ENCODE data around the gene LCT. TPM values are rescaled to one million over a fixed set of nuclear protein-coding genes. Genes with fewer than 3 reads are reported as not detected.
A peak's percentile ranks its signal among the peaks of the same experiment; 100 is the strongest.

LCT gene
- total and polyA plus RNA-seq, 2 of the 4 experiments (the other 2 are of a cell fraction) = under 0.01 TPM; not detected in 1

- no peak overlapping the region for H3K4me3 ChIP-seq (ENCODE audit: insufficient read depth, low read depth, low read length)
- peaks cover 3 to 18% of the 10 kb centered on the region in 2 experiments; a peak in 2 of 4 replicates for H3K79me1 ChIP-seq (ENCODE audit: low read depth in 1 of 2, low read length in 2 of 2)
- H3K27me3 ChIP-seq (ENCODE audit: control insufficient read depth, insufficient read depth, low read length) = no peaks in the 10 kb centered on the region
- H2BK20ac ChIP-seq (ENCODE audit: low read depth, low read length) = no peak overlapping the region
- no peak overlapping the region for H3K4ac ChIP-seq (ENCODE audit: low read depth, low read length)
- H4K8ac ChIP-seq (ENCODE audit: low read depth in 2 of 2, low read length in 2 of 2) = no peak overlapping the region
- ATAC-seq (ENCODE audit: low read depth) (no peak), DNase-seq (no peak)
- H3K9ac ChIP-seq (ENCODE audit: low read depth, low read length) = no peak overlapping the region
- no peak overlapping the region for H2AK5ac ChIP-seq (ENCODE audit: low read depth, low read length)
- peaks cover 7% of the 10 kb centered on the region for H3K4me1 ChIP-seq (ENCODE audit: control insufficient read depth, insufficient read depth, low read length)
- H3K9me3 ChIP-seq (ENCODE audit: control insufficient read depth, insufficient read depth, low read length) = peaks cover 2% of the 10 kb centered on the region; the same call in 1 of the 2 replicates
- H3K4me2 ChIP-seq (ENCODE audit: low read depth, low read length) = no peak overlapping the region
- WGBS, 2 experiments (ENCODE audit: extremely low coverage in 2 of 2, insufficient read length in 1 of 2) = no CpG with 5 or more reads among the region's 3 CpGs
- H3K14ac ChIP-seq (replicated peaks; ENCODE audit: low read depth, low read length) = no peak overlapping the region
- peaks cover 5% of the 10 kb centered on the region; the same call in 1 of the 2 replicates for H3K9me1 ChIP-seq (ENCODE audit: insufficient read depth, low read length)
- no peak overlapping the region for H3K56ac ChIP-seq (ENCODE audit: extremely low read depth, insufficient read depth, low read length)
- BruUV-seq (replicated peaks) = no TSS peak
- no peak overlapping the region for H3K23ac ChIP-seq (ENCODE audit: low read depth, low read length)
- H2AK9ac ChIP-seq (replicated peaks; ENCODE audit: low read depth, low read length, poor library complexity) = no peak overlapping the region
- H2BK15ac ChIP-seq (ENCODE audit: low read depth, low read length) = no peak overlapping the region
- peaks cover 35% of the 10 kb centered on the region for H3K36me3 ChIP-seq (ENCODE audit: control insufficient read depth, insufficient read depth, low read length)
- peak overlapping the region; percentile 43 for H2BK5ac ChIP-seq (ENCODE audit: low read depth, low read length, poor library complexity, severe bottlenecking)
- no peak overlapping the region for H4K5ac ChIP-seq (ENCODE audit: low read depth, low read length)
- CTCF ChIA-PET = no interaction called here
- intact Hi-C loops (cut with micrococcal nuclease) (loop anchor here (5.0 kb wide), 1 partner anchor 36 kb away; no protein-coding TSS in a partner anchor), in situ Hi-C loops (cut with MboI; ENCODE audit: low sequenced_read_pairs) (no loop called here), dilution Hi-C loops (cut with HindIII; ENCODE audit: low sequenced_read_pairs, unreplicated experiment) (no loop called here)
- no peak overlapping the region for H3K27ac ChIP-seq (ENCODE audit: insufficient read depth, low read length)
- peaks cover 3% of the 10 kb centered on the region; the same call in 1 of the 2 replicates for H4K20me1 ChIP-seq (ENCODE audit: insufficient read depth, low read length)
- POLR2A ChIA-PET (ENCODE audit: unreplicated experiment) = no interaction called here
- H4K91ac ChIP-seq (ENCODE audit: insufficient read depth, low read depth, low read length) = no peak overlapping the region
- TF ChIP-seq, protein P1, sequence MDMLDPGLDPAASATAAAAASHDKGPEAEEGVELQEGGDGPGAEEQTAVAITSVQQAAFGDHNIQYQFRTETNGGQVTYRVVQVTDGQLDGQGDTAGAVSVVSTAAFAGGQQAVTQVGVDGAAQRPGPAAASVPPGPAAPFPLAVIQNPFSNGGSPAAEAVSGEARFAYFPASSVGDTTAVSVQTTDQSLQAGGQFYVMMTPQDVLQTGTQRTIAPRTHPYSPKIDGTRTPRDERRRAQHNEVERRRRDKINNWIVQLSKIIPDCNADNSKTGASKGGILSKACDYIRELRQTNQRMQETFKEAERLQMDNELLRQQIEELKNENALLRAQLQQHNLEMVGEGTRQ (IDR thresholded peaks at IDR 0.05; ENCODE audit: low read depth, low read length) = no peak
- no peak for TF ChIP-seq MAZ (IDR thresholded peaks at IDR 0.05; ENCODE audit: borderline replicate concordance, low read depth, low read length)
- no peak for TF ChIP-seq MXI1 (IDR thresholded peaks at IDR 0.05; ENCODE audit: borderline replicate concordance, low read depth, low read length)
- TF ChIP-seq CEBPB (IDR thresholded peaks at IDR 0.05; ENCODE audit: low read depth, low read length) = no peak
- TF ChIP-seq RAD21 (IDR thresholded peaks at IDR 0.05; ENCODE audit: low read length) = no peak
- no peak for TF ChIP-seq MAFK (IDR thresholded peaks at IDR 0.05; ENCODE audit: low read depth, low read length)
- no peak for TF ChIP-seq BHLHE40 (IDR thresholded peaks at IDR 0.05; ENCODE audit: low read depth, low read length)
- TF ChIP-seq FOS (IDR thresholded peaks at IDR 0.05; ENCODE audit: low read depth, low read length) = no peak
- TF ChIP-seq SMC3 (IDR thresholded peaks at IDR 0.05; ENCODE audit: low read depth, low read length) = no peak
- no peak overlapping the region for H3K18ac ChIP-seq (ENCODE audit: low read depth, low read length)
- H2BK120ac ChIP-seq (ENCODE audit: low read depth, low read length) = no peak overlapping the region
- no peak overlapping the region for H2AFZ ChIP-seq (replicated peaks; ENCODE audit: low read length, poor library complexity)
These were observed 53.5 kb downstream of the LCT start for GRCh38 chr2:135783439-135783838.

Data from IMR-90 (cell line).